CD4-positive, CD25-positive, alpha-beta regulatory T cell (primary cell): ENCODE data around the gene JMJD1C. TPM values are rescaled to one million over a fixed set of nuclear protein-coding genes. Genes with fewer than 3 reads are reported as not detected.

Source experiments
- ATAC-seq, 2 donors: fragments of 150-1000 bp; cut with Tn5 transposase; one replicate each; pipeline ENCODE4 v1.10.0; 2021; ENCODE audit warnings: low read depth in 2 of 2, moderate number of reproducible peaks in 2 of 2, moderate library complexity in 1 of 2
- DNase-seq, 3 donors: peaks; one replicate each; pipeline versions ENCODE4 v3.0.0 to v3.0.0-alpha.2; 2012 to 2022; ENCODE audit warnings: mixed read lengths in 1 of 3
- H3K27ac ChIP-seq: one replicate; pipeline ENCODE4 v1.7.0; 2013; ENCODE audit warnings: mild to moderate bottlenecking, low read length; ENCODE audit not compliant: insufficient read depth, poor library complexity, severe bottlenecking
- H3K27me3 ChIP-seq: one replicate; pipeline ENCODE4 v1.7.0; 2013; ENCODE audit warnings: low read length; ENCODE audit not compliant: control insufficient read depth, insufficient read depth
- H3K36me3 ChIP-seq: one replicate; pipeline ENCODE4 v1.7.0; 2013; ENCODE audit warnings: mild to moderate bottlenecking, low read length, moderate library complexity; ENCODE audit not compliant: control insufficient read depth, insufficient read depth
- H3K4me1 ChIP-seq: 2 replicates; pipeline ENCODE4 v1.7.0; 2013; ENCODE audit warnings: mild to moderate bottlenecking, low read length; ENCODE audit not compliant: insufficient read depth, control insufficient read depth, poor library complexity, severe bottlenecking
- H3K4me3 ChIP-seq: one replicate; pipeline ENCODE4 v1.7.0; 2013; ENCODE audit warnings: low read depth, mild to moderate bottlenecking, low read length, moderate library complexity
- H3K9me3 ChIP-seq, 2 experiments: 1 replicate in 1 of 2; 2 replicates in 1 of 2; pipeline ENCODE4 v1.7.0; 2013; ENCODE audit warnings: low read length in 2 of 2, mild to moderate bottlenecking in 1 of 2, moderate library complexity in 1 of 2; ENCODE audit not compliant: control insufficient read depth in 2 of 2
- H3K27ac Mint-ChIP-seq, 3 donors: one replicate each; pipeline ENCODE4 v1.8.0; 2020 to 2022; ENCODE audit warnings: mild to moderate bottlenecking in 3 of 3, mixed read lengths in 3 of 3, moderate library complexity in 2 of 3
- H3K27me3 Mint-ChIP-seq: one replicate; pipeline ENCODE4 v1.8.0; 2022; ENCODE audit warnings: mild to moderate bottlenecking, mixed read lengths
- H3K36me3 Mint-ChIP-seq: one replicate; pipeline ENCODE4 v1.8.0; 2020; ENCODE audit warnings: mixed read lengths
- H3K4me1 Mint-ChIP-seq, 4 donors: one replicate each; pipeline ENCODE4 v1.8.0; 2020 to 2022; ENCODE audit warnings: mixed read lengths in 4 of 4, mild to moderate bottlenecking in 1 of 4
- H3K4me3 Mint-ChIP-seq, 4 donors: one replicate each; pipeline ENCODE4 v1.8.0; 2020 to 2022; ENCODE audit warnings: mild to moderate bottlenecking in 4 of 4, mixed read lengths in 4 of 4, moderate library complexity in 3 of 4
- H3K9me3 Mint-ChIP-seq, 7 donors: one replicate each; pipeline ENCODE4 v1.8.0; 2020 to 2022; ENCODE audit warnings: mixed read lengths in 7 of 7, mild to moderate bottlenecking in 3 of 7, moderate library complexity in 2 of 7
- polyA plus RNA-seq, 4 donors: library from polyadenylated mRNA; unstranded; fragments of 300-500 nt; fragmentation: Illumina TruSeq; gene quantifications; one replicate each; pipeline ENCODE4 v1.2.3, GENCODE V29; 2021
- total RNA-seq: library from RNA; stranded (reverse); gene quantifications from one replicate; pipeline ENCODE4 v1.2.3, GENCODE V29; 2022

The JMJD1C gene
- total and polyA plus RNA-seq, 5 donors from 2014 or later = 35.5 to 222 (median 46.4) TPM

- Histone ChIP-seq H3K9me3 (no peaks in the 10 kb centered on the region), H3K36me3 (no peaks in the 10 kb centered on the region), H3K4me1 (no peaks in the 10 kb centered on the region), H3K27ac (no peak overlapping the region), H3K27me3 (no peaks in the 10 kb centered on the region), H3K4me3 (no peak overlapping the region)
- H3K36me3 Mint-ChIP-seq = peaks cover 5% of the 10 kb centered on the region
- H3K27ac Mint-ChIP-seq = no peak overlapping the region
- peaks cover 0 to 1% (median 0%) of the 10 kb centered on the region in 7 donors for H3K9me3 Mint-ChIP-seq
- no peaks in the 10 kb centered on the region for H3K27me3 Mint-ChIP-seq
- DNase-seq (no peak), ATAC-seq (no peak)
- H3K4me3 Mint-ChIP-seq = no peak overlapping the region
- peaks cover 5 to 11% (median 5%) of the 10 kb centered on the region in 4 donors for H3K4me1 Mint-ChIP-seq
Measured at GRCh38 chr10:63280386-63280785, 185.4 kb downstream of the JMJD1C start.

- Mint-ChIP-seq H3K36me3 (no peaks in the 10 kb centered on the region), H3K4me1 (peaks cover 13 to 30% (median 20%) of the 10 kb centered on the region in 4 donors), H3K27ac (peak overlapping the region in 2 of 3 donors; percentile 13 to 20), H3K27me3 (no peaks in the 10 kb centered on the region), H3K4me3 (no peak overlapping the region), H3K9me3 (no peaks in the 10 kb centered on the region)
- H3K4me3 ChIP-seq = no peak overlapping the region
- no peaks in the 10 kb centered on the region for H3K36me3 ChIP-seq
- no peak overlapping the region for H3K27ac ChIP-seq
- no peak for ATAC-seq
- H3K4me1 ChIP-seq = peaks cover 15% of the 10 kb centered on the region
- H3K27me3 ChIP-seq = no peaks in the 10 kb centered on the region
- DNase-seq = no peak
- H3K9me3 ChIP-seq = no peaks in the 10 kb centered on the region
Measured at GRCh38 chr10:63275094-63275493, 190.7 kb downstream of the JMJD1C start.

GRCh38 chr10:63273577-63273976 is 192.2 kb downstream of the JMJD1C start:
- Histone ChIP-seq H3K4me1 (peaks cover 20% of the 10 kb centered on the region), H3K27me3 (no peaks in the 10 kb centered on the region), H3K27ac (peak overlapping the region; percentile 64), H3K4me3 (peak overlapping the region; percentile 66), H3K36me3 (no peaks in the 10 kb centered on the region), H3K9me3 (no peaks in the 10 kb centered on the region)
- Mint-ChIP-seq H3K9me3 (no peaks in the 10 kb centered on the region), H3K27ac (peak overlapping the region; percentile 83 to 93 (median 92)), H3K27me3 (no peaks in the 10 kb centered on the region), H3K36me3 (no peaks in the 10 kb centered on the region), H3K4me3 (peak overlapping the region in 3 of 4 donors; percentile 3 to 49 (median 6)), H3K4me1 (peaks cover 13 to 31% (median 22%) of the 10 kb centered on the region in 4 donors)
- ATAC-seq (no peak), DNase-seq (peak in 2 of 3 donors; percentile 47 to 51)

GRCh38 chr10:63268798-63269503 is 196.8 kb downstream of the JMJD1C start:
- Histone ChIP-seq H3K36me3 (no peaks in the 10 kb centered on the region), H3K4me1 (peaks cover 31% of the 10 kb centered on the region), H3K27me3 (no peaks in the 10 kb centered on the region), H3K4me3 (peak overlapping the region; percentile 100), H3K9me3 (no peaks in the 10 kb centered on the region), H3K27ac (peak overlapping the region; percentile 95)
- DNase-seq (peak; percentile 74 to 94 (median 91)), ATAC-seq (peak; percentile 99)
- no peaks in the 10 kb centered on the region for H3K27me3 Mint-ChIP-seq
- H3K4me3 Mint-ChIP-seq = peak overlapping the region; percentile 92 to 100 (median 98)
- H3K4me1 Mint-ChIP-seq = peaks cover 8 to 31% (median 21%) of the 10 kb centered on the region in 4 donors
- H3K27ac Mint-ChIP-seq = peak overlapping the region; percentile 98 to 100 (median 98)
- H3K9me3 Mint-ChIP-seq = no peaks in the 10 kb centered on the region
- H3K36me3 Mint-ChIP-seq = no peaks in the 10 kb centered on the region

GRCh38 chr10:63268149-63268797 is 197.5 kb downstream of the JMJD1C start:
- H3K36me3 ChIP-seq = no peaks in the 10 kb centered on the region
- peak overlapping the region; percentile 100 for H3K4me3 ChIP-seq
- Mint-ChIP-seq H3K27me3 (no peaks in the 10 kb centered on the region), H3K4me1 (peaks cover under 1 to 31% (median 16%) of the 10 kb centered on the region in 4 donors), H3K9me3 (no peaks in the 10 kb centered on the region), H3K36me3 (no peaks in the 10 kb centered on the region), H3K4me3 (peak overlapping the region; percentile 92 to 100 (median 98)), H3K27ac (peak overlapping the region; percentile 98 to 100 (median 98))
- peaks cover 31% of the 10 kb centered on the region for H3K4me1 ChIP-seq
- DNase-seq (no peak), ATAC-seq (no peak)
- no peaks in the 10 kb centered on the region for H3K27me3 ChIP-seq
- no peaks in the 10 kb centered on the region for H3K9me3 ChIP-seq
- H3K27ac ChIP-seq = peak overlapping the region; percentile 95

GRCh38 chr10:63267414-63268148 is 198.2 kb downstream of the JMJD1C start:
- Histone ChIP-seq H3K27ac (peak overlapping the region; percentile 95), H3K36me3 (no peaks in the 10 kb centered on the region), H3K9me3 (no peaks in the 10 kb centered on the region), H3K4me3 (peak overlapping the region; percentile 100), H3K27me3 (no peaks in the 10 kb centered on the region), H3K4me1 (peaks cover 31% of the 10 kb centered on the region)
- no peak for ATAC-seq
- H3K27ac Mint-ChIP-seq = peak overlapping the region; percentile 98 to 100 (median 98)
- peaks cover 6 to 31% (median 19%) of the 10 kb centered on the region in 4 donors for H3K4me1 Mint-ChIP-seq
- no peaks in the 10 kb centered on the region for H3K27me3 Mint-ChIP-seq
- H3K36me3 Mint-ChIP-seq = peaks cover 3% of the 10 kb centered on the region
- no peaks in the 10 kb centered on the region for H3K9me3 Mint-ChIP-seq
- DNase-seq = peak in 2 of 3 donors; percentile 24 to 51
- H3K4me3 Mint-ChIP-seq = peak overlapping the region; percentile 92 to 100 (median 98)

- Mint-ChIP-seq H3K36me3 (peaks cover 7% of the 10 kb centered on the region), H3K4me3 (peak overlapping the region; percentile 92 to 99 (median 95)), H3K4me1 (peaks cover 12 to 38% (median 26%) of the 10 kb centered on the region in 4 donors), H3K9me3 (no peaks in the 10 kb centered on the region), H3K27ac (peak overlapping the region; percentile 74 to 100 (median 98)), H3K27me3 (no peaks in the 10 kb centered on the region)
- DNase-seq = peak in 1 of 3 donors; percentile 36
- H3K27me3 ChIP-seq = no peaks in the 10 kb centered on the region
- H3K4me3 ChIP-seq = peak overlapping the region; percentile 100
- ATAC-seq = no peak
- H3K36me3 ChIP-seq = no peaks in the 10 kb centered on the region
- peaks cover 39% of the 10 kb centered on the region for H3K4me1 ChIP-seq
- H3K27ac ChIP-seq = peak overlapping the region; percentile 95
- no peaks in the 10 kb centered on the region for H3K9me3 ChIP-seq
Measured at GRCh38 chr10:63266391-63267316, 199.1 kb downstream of the JMJD1C start.
